Renal pelvis (tissue), 4 donors: ENCODE data around the gene ANGEL1. TPM values are rescaled to one million over a fixed set of nuclear protein-coding genes. Genes with fewer than 3 reads are reported as not detected.

Experiments used
- DNase-seq: peaks from one replicate; pipeline ENCODE4 v3.0.0-alpha.2; 2013
- polyA plus RNA-seq, 3 donors: library from polyadenylated mRNA; unstranded; fragments of 120-200 nt; gene quantifications; one replicate each; pipeline ENCODE4 v1.2.1, GENCODE V29; 2013; ENCODE audit not compliant: insufficient read length in 3 of 3

Gene ANGEL1
- polyA plus RNA-seq, 3 donors = 24.1 to 37.7 (median 36.3) TPM

DNA sequence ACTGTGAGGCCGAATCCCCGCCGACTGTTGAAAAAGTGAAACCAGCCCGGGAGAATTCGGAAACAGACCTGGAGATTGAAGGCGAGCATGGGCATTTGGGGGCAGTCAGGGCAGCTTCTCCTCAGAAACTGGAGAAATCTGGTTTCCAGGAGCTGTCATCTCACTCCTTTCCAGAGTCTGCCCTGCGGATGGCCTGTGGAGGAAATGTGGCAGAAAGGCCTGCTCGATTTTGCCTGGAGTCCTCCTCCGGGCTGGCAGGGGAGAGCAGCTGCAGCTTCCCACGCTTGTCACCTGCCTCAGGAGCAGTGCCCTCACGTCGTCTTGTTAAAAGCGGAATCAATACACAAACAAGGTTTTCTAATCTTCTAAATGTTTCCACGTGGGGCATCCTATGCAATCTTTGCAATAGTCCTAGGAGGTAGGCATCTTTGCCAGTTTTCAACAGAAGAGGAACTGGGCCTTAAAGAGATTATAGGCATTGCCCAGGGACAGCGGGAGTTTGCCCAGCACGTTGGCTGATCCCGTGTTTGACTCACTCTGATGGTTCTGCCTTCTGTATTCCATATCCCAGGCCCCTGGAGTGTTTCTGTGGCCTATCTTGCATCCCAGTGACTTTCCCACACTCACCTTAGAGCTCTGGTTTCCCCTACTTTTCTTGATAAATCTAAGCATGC, 15.8 kb upstream of the ANGEL1 start:
- DNase-seq = no peak

- no peak for DNase-seq
Measured at GRCh38 chr14:76827696-76828296, 15.1 kb upstream of the ANGEL1 start.

- DNase-seq = no peak
Measured at GRCh38 chr14:76826122-76826521, 13.4 kb upstream of the ANGEL1 start, which contains the start of gene LRRC74A. LRRC74A (plus strand) TSS chr14:76826408; CDS start chr14:76826698, 290 bp downstream.

DNA sequence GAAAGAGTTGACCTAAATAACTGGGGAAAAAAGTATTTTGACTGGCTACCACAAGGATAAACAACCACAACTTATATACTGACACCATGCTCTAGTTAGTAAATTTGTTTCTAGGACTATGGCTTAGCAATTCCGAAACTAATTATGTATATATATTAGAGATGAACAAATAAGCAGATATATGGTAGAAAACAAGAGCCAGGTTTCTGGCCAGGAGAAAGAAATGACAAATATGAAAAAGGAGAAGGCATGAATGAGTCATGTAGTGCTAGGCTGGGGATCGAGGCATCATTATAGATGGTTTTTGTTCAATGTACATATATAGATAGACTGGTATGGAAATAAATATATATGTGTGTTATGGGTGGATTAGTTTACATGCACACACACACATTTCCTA, 8.0 kb upstream of the ANGEL1 start:
- DNase-seq = no peak

DNA sequence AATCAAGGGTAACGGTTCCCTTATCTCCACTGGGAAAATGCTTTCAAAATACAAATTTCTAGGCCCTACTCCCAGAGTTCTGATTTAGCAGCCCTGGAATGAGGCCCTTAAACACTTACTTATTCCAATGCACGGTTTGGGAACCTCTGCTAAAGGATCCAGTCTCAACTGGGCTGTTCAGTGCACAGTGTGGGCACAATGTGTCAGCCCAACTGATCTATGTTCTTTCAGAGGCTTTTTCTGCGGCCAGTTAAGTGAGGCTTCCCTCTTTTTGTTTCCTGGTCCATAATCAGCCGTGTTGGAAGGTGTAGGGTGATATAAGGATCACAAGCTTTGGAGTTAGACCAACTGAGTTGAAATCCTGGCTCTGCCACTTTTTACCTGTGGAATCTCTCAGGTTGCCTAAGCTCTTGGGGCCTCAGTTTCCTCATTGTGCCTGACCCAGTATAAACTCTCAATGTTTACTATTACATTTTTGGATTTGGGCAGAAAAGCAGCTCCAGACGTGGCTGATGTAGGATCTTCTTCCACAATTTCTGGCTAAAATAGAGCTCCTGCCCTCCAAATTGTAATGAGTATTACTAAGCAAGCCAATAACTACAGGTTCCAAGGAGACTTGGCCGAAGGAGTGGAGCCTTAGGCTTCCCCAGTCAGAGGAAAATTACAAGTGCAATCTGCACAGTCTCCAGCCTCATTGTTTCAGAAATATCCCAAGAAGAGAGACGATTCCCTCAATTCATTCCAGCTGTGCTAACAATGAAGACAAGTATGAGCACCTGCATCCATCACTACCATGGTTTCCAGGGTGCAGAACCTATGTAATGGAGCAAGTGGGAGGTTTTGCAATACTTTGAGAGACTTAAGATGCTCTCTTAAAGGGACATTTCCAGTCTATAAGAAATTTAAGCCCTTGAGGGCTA, 2.3 kb upstream of the ANGEL1 start:
- no peak for DNase-seq

GRCh38 chr14:76812093-76812421, 625 bp downstream of the ANGEL1 start:
- no peak for DNase-seq

DNA sequence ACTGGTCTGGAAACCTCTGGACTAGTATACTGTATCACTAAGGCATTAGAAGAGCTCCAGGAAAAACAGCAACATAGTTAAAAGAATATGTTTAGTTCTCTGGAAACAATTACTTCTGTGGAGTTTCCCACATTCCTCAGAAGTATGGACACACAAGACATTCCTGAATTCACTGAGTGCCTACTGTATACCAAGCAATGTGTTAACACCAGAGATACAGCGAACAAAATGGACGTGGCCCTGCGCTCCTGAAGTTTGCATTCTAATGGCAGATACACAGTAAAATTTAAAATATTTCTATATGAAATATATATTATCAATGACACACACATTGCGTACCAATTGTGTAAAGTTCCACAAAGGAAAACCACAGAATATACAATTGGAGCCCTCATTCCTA, 1.1 kb downstream of the ANGEL1 start:
- no peak for DNase-seq

DNA sequence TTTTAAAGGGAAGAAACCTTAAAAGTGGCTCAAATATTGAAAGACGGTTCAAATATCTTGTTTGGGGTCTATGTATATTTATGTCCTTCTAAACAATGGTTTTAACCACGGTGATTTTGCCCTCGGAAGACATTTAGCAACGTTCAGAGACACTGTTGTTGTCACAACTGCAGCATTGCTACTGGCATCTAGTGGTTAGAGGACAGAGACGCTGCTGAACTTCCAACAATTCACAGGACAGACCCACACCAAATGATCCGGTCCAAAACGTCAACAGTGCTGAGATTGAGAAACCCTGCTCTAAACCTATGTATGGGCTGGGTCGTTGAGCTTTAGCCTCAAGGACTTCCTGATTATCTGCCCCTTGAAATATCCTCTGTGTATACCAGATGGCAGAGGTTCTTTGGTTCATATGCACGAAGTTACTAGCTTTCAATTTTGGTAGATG, 1.7 kb downstream of the ANGEL1 start:
- no peak for DNase-seq

GRCh38 chr14:76810525-76810924, 2.2 kb downstream of the ANGEL1 start:
- DNase-seq = no peak

GRCh38 chr14:76808990-76809389, 3.7 kb downstream of the ANGEL1 start:
- DNase-seq = no peak

DNA sequence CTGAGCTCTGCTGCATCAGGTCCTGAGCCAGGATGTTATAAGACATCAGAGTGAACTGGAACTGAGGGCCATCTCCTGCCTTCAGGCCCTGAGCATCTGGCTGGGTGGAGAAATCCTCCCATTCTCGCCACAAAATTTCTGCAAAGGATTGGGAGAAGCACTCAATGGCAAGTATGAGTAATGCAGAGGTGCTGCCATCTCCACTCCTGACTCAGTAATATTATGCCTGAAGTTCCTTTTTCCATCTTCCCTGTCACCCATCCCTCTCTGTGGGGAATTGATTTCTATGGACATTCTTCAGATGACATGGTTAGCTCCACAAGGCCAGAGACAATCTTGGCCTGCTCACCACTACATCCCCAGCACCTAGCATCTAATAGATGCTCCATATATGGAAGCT, 4.7 kb downstream of the ANGEL1 start:
- no peak for DNase-seq

DNA sequence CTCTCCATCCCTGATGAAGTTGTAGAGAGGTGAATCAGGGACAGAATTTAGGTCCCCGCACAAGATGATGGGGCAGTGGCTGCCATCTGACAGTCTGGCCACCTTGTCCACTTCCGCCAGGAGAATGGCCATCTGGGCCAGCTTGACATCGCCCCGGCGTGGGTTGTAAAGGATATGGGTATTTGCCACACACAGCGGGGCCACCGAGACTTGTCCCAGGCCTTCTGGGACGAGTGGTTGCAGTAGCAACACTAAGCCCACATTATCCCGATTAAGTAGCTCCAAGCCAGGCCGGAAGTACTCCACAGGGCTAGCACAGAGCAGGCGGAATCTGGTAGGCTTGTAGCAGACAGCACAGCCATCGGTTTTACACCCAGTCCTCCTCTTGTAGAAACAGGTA, 6.2 kb downstream of the ANGEL1 start:
- DNase-seq = no peak

- no peak for DNase-seq
Measured at GRCh38 chr14:76793956-76794355, 18.7 kb downstream of the ANGEL1 start.

DNA sequence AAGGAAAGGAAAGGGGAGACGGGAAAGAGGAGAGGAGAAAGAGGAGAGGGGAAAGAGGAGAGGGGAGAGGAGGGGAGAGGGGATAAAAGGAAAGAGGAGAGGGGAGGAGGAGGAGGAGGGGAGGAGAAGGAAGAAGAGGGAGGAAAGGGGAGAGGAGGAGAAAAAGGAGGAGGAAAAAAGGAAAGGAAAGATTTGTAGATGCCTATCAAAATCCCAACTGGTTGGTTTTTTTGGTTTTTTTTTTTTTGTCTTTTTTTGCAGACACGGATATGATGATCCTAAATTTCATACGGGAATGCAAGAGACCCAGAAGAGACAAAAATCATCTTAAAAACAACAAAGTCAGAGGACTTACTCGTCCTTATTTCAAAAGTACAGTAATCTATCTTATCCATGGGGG, 19.4 kb downstream of the ANGEL1 start:
- no peak for DNase-seq

- no peak for DNase-seq
Measured at GRCh38 chr14:76792422-76792821, 20.3 kb downstream of the ANGEL1 start.

GRCh38 chr14:76786601-76787000, 26.1 kb downstream of the ANGEL1 start:
- no peak for DNase-seq

DNA sequence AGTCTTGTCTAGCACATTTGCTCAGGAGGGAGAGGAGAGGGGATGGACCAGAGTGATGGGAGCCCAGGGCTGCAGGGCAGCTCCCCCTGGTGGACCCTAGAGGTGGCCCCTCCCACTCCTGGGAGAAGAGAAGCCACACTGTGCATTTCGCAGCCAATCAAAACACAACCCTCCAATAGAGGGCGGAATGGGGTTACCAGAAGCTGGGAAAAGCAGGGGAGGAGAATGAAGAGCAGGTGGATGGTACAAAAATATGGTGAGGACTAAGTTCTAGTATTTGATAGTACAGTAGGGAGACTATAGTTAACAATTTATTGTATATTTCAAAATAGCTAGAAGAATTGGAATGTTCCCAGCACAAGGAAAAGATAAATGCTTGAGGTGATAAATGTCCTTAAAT, 27.8 kb downstream of the ANGEL1 start:
- DNase-seq = peak; percentile 78

DNA sequence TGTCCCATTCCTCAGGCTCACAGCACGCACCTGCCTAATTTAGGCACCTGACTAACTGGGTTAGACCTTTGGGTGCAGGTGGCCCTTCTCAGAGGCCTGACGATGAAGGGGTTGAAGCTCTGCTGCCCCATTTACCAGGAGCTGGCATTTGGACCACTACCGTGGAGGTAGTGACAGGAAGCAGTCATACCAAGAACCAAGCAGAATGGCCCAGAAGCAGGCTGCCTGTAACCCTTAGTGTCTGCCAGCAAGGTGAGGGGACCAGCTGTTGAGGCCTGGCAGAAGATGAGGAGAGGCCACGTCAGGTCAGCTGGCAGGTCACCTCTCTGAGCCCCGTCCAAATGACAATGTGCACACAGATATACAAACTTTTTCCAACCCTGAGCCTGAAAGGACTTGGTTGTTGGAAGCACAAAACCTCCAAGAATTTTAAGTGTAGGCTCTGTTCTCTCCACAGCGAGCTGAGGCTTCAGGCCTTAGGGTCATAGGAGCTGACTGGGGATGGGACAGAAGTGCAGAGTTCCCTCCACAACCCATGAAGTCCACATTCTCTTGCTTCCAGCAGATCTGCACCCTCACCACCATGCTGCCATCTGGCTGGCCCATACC, 28.3 kb downstream of the ANGEL1 start:
- no peak for DNase-seq

- DNase-seq = no peak
Measured at GRCh38 chr14:76782885-76783566, 29.7 kb downstream of the ANGEL1 start.

GRCh38 chr14:76782115-76782884, 30.4 kb downstream of the ANGEL1 start:
- no peak for DNase-seq

DNA sequence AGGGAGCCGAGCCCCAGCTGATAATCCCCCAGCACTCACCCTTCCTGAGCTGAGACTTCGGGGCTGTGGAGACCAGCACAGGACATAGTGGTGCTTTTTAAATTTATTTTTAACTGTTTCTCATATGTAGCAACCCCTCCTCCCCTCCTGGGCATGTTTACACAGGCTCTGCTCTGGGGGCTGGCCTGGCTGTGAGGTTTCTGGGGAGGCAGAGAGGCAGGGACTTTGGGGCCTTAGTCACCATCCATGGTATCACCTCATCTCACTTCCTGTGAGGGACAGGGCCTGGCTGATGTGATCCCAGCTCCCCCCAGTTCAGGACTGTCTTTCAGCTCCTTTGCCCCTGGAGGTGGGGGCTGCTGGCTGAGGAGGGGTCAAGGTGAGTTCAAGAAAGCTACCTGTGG, 31.0 kb downstream of the ANGEL1 start:
- no peak for DNase-seq
